Subcutaneous adipose tissue (tissue), 4 donors: Measurements from ENCODE around the gene OR9A2. TPM values are rescaled to one million over a fixed set of nuclear protein-coding genes. Genes with fewer than 3 reads are reported as not detected.

Source experiments
- CTCF ChIP-seq: fragments of 450-650 bp; IDR thresholded peaks from one replicate; pipeline ENCODE4 v1.5.1; 2016; ENCODE audit warnings: low read depth, mild to moderate bottlenecking, control low read depth, antibody characterized with exemption, moderate library complexity
- total RNA-seq, 4 donors: library from RNA; depleted of rRNA; stranded (reverse); fragments of >200 nt; gene quantifications; one replicate each; pipeline ENCODE4 v1.1.0, GENCODE V29; 2016

Gene OR9A2
- total RNA-seq, 4 donors from 2014 or later = not detected

GRCh38 chr7:143000648-143001047 lies 26.3 kb downstream of the OR9A2 start:
- no peak for TF ChIP-seq CTCF

- no peak for TF ChIP-seq CTCF
These were observed 27.1 kb downstream of the OR9A2 start for GRCh38 chr7:142999793-143000192.

- TF ChIP-seq CTCF = no peak
These were observed 28.0 kb downstream of the OR9A2 start for GRCh38 chr7:142998966-142999365.

GRCh38 chr7:142997456-142997989 lies 29.4 kb downstream of the OR9A2 start:
- no peak for TF ChIP-seq CTCF

GRCh38 chr7:142992427-142992826 lies 34.5 kb downstream of the OR9A2 start:
- no peak for TF ChIP-seq CTCF

GRCh38 chr7:142984297-142984696 lies 42.6 kb downstream of the OR9A2 start:
- TF ChIP-seq CTCF = no peak

- TF ChIP-seq CTCF = no peak
These were observed 43.1 kb downstream of the OR9A2 start for GRCh38 chr7:142983825-142984224.

Other genes starting within 250 kb of the OR9A2 start
- 10 to 100 TPM in 3 of 4 donors, 1 to 10 TPM in 1; 5.1 to 20.3 (median 15.5) TPM for gene EPHB6, start 172.1 kb downstream of the OR9A2 start, total RNA-seq
- under 1 TPM in 1 of 4 donors, not detected in 3; under 0.01 TPM for gene TRPV6, start 141.4 kb downstream of the OR9A2 start, total RNA-seq
- gene TRPV5, start 93.4 kb downstream of the OR9A2 start, total RNA-seq = not detected
- gene LLCFC1, start 87.6 kb downstream of the OR9A2 start, total RNA-seq = not detected
- under 1 TPM in 2 of 4 donors, not detected in 2; 0.51 to 0.88 TPM for gene KEL, start 64.8 kb downstream of the OR9A2 start, total RNA-seq
- gene OR6V1, start 25.2 kb upstream of the OR9A2 start, total RNA-seq = not detected
- not detected for gene PIP, start 104.9 kb upstream of the OR9A2 start, total RNA-seq
- gene TAS2R39, start 156.3 kb upstream of the OR9A2 start, total RNA-seq = not detected
- not detected for gene TAS2R40, start 194.9 kb upstream of the OR9A2 start, total RNA-seq
- gene GSTK1, start 236.3 kb upstream of the OR9A2 start, total RNA-seq = 100 to 1,000 TPM; 179 to 264 (median 208) TPM